Measurements from ENCODE around the gene PPP6R3. TPM values are rescaled to one million over a fixed set of nuclear protein-coding genes. Genes with fewer than 3 reads are reported as not detected.

The PPP6R3 gene
- polyA plus RNA-seq, 1 donor from 2014 or later, result 41.1 TPM

- Mint-ChIP-seq H3K27ac (no peak overlapping the region), H3K27me3 (no peaks in the 10 kb centered on the region), H3K4me3 (no peak overlapping the region), H3K9me3 (no peaks in the 10 kb centered on the region), H3K4me1 (peaks cover 6 to 22% (median 8%) of the 10 kb centered on the region in 3 donors), H3K36me3 (peaks cover 4% of the 10 kb centered on the region)
These were observed 121.3 kb downstream of the PPP6R3 start for GRCh38 chr11:68581901-68582300.

DNA sequence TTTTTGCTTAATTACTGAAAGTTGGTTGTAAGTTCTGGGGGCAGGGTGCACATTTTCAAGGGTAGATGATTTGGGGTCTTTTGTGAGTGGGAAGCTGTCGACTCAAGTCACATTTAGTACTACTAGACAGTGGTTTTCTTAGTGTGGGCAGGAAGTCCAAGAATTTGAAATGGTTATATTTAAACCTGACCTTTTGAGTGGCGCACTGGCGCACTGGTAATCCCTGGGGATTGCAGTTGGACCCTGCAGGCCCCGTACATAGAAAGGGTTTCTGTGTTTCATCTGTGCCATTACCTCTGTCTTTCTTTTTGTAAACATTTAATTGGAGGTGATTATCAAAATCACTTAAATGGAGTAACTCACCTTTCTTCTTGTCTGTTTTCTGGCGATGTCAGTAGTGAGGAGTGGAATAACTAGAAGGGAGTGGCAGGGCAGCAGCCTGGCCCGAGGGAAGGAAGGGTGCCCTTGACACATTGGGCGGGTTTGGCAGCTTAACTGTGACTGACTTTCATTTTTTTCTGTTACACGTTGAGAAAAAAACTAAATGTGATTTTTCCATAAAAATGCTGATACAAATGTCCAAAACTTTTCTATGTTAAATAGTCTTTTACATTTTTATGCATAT, 122.0 kb downstream of the PPP6R3 start:
- H3K27ac Mint-ChIP-seq, result peak overlapping the region in 1 of 3 donors; percentile 22
- H3K27me3 Mint-ChIP-seq, result no peaks in the 10 kb centered on the region
- peaks cover 4% of the 10 kb centered on the region for H3K36me3 Mint-ChIP-seq
- H3K4me3 Mint-ChIP-seq, result no peak overlapping the region
- H3K9me3 Mint-ChIP-seq, result no peaks in the 10 kb centered on the region
- H3K4me1 Mint-ChIP-seq, result peaks cover 6 to 22% (median 8%) of the 10 kb centered on the region in 3 donors

DNA sequence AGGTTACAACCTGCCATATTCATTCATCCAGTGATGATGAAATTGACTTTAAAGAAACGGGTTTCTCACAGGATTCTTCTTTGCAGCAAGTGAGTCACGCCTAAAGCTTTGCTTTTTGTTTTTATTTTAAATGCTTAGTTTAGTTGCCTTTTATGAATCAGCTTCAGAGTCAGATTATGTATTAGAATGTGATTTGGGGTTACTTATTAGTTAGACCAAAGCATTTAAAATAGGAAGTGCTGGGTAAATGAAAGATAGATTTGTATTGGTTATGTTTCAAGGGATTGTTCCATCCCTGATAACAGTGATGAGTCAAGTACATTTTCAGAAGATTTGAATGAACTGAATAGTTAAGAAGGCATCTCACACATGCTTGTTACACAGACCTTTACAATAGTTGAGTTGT, 122.5 kb downstream of the PPP6R3 start:
- H3K9me3 Mint-ChIP-seq, result no peaks in the 10 kb centered on the region
- H3K36me3 Mint-ChIP-seq, result peaks cover 6% of the 10 kb centered on the region
- H3K4me3 Mint-ChIP-seq, result no peak overlapping the region
- H3K4me1 Mint-ChIP-seq, result peaks cover 6 to 22% (median 8%) of the 10 kb centered on the region in 3 donors
- no peaks in the 10 kb centered on the region for H3K27me3 Mint-ChIP-seq
- no peak overlapping the region for H3K27ac Mint-ChIP-seq

- H3K27me3 Mint-ChIP-seq, result no peaks in the 10 kb centered on the region
- no peak overlapping the region for H3K27ac Mint-ChIP-seq
- H3K36me3 Mint-ChIP-seq, result peaks cover 6% of the 10 kb centered on the region
- H3K9me3 Mint-ChIP-seq, result no peaks in the 10 kb centered on the region
- peaks cover 6 to 22% (median 8%) of the 10 kb centered on the region in 3 donors for H3K4me1 Mint-ChIP-seq
- no peak overlapping the region for H3K4me3 Mint-ChIP-seq
These were observed 123.5 kb downstream of the PPP6R3 start for GRCh38 chr11:68584097-68584496.

DNA sequence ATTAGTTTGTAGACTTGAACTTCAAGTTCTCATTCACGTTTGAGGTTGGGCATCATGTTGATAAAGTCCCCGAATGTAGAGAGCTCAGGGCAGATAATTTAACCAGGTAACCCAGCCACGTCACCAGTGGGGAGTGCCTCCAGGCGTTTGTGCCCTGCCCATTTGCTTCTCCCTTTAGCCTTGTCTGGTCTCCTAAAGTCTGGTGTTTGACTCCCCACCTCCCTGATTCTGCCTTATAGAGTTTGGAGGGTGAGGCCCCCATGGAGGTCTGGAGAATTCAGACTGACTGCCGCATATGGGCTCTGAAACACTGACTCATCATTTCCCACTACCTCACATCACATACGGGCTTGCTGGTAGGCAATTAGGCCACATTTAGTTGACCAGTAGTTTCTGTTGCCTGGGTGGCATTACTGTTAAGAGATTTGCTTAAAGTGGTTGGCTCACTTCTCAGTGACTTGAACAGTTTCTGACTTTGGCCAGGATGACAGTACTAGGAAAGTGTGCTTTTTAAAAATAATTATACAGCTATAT, 124.5 kb downstream of the PPP6R3 start:
- Mint-ChIP-seq H3K27ac (no peak overlapping the region), H3K4me3 (no peak overlapping the region), H3K27me3 (no peaks in the 10 kb centered on the region), H3K9me3 (no peaks in the 10 kb centered on the region), H3K4me1 (peaks cover 6 to 22% (median 8%) of the 10 kb centered on the region in 3 donors), H3K36me3 (peaks cover 8% of the 10 kb centered on the region)

DNA sequence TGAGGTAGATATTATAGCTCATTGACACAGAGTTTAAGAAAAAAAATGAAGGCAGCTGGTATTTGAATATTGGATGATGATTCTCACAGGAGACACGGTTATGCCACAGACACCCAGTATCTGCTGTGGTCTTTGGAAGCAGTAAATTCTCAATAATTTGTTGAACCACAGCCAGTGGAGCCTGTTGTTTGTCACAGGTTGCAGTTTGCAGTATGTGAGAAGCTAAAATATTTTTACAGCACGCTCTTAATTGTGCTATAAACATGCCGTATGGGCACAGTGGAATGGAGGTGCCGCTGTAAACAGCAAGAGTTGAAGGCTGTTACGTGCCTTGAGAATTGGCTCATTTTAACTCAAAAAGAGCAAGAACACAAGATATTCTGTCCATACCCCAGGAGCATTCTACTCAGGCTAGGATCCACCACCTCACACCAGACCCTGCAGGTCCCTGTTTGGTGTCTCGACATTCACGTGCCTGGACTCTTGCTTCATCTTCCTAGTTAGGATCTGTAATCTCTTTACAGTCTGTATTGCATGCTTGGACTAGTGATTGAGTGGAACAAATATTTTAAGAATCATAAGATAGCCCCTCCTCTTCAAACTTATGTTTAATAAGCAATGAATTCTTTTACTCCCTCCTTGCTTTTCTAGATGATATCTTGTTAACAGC, 129.1 kb downstream of the PPP6R3 start:
- H3K4me3 Mint-ChIP-seq, result no peak overlapping the region
- peaks cover 10% of the 10 kb centered on the region for H3K36me3 Mint-ChIP-seq
- no peaks in the 10 kb centered on the region for H3K27me3 Mint-ChIP-seq
- H3K27ac Mint-ChIP-seq, result no peak overlapping the region
- no peaks in the 10 kb centered on the region for H3K9me3 Mint-ChIP-seq
- H3K4me1 Mint-ChIP-seq, result no peaks in the 10 kb centered on the region

- H3K4me1 Mint-ChIP-seq, result no peaks in the 10 kb centered on the region
- no peak overlapping the region for H3K27ac Mint-ChIP-seq
- no peak overlapping the region for H3K4me3 Mint-ChIP-seq
These were observed 131.2 kb downstream of the PPP6R3 start for GRCh38 chr11:68591719-68592118.

GRCh38 chr11:68593441-68593840, 132.9 kb downstream of the PPP6R3 start:
- H3K4me1 Mint-ChIP-seq, result no peaks in the 10 kb centered on the region
- no peaks in the 10 kb centered on the region for H3K9me3 Mint-ChIP-seq
- peak overlapping the region in 1 of 3 donors; percentile 17 for H3K27ac Mint-ChIP-seq
- H3K27me3 Mint-ChIP-seq, result no peaks in the 10 kb centered on the region
- no peak overlapping the region for H3K4me3 Mint-ChIP-seq
- peaks cover 14% of the 10 kb centered on the region for H3K36me3 Mint-ChIP-seq

More at GRCh38 chr11:68591719-68592118, 131.2 kb downstream of the PPP6R3 start:
- no peaks in the 10 kb centered on the region for H3K27me3 Mint-ChIP-seq
- no peaks in the 10 kb centered on the region for H3K9me3 Mint-ChIP-seq
- peaks cover 15% of the 10 kb centered on the region for H3K36me3 Mint-ChIP-seq

GRCh38 chr11:68594123-68594522, 133.6 kb downstream of the PPP6R3 start:
- Mint-ChIP-seq H3K4me3 (no peak overlapping the region), H3K27ac (peak overlapping the region in 1 of 3 donors; percentile 17), H3K4me1 (no peaks in the 10 kb centered on the region), H3K36me3 (peaks cover 18% of the 10 kb centered on the region), H3K27me3 (no peaks in the 10 kb centered on the region), H3K9me3 (no peaks in the 10 kb centered on the region)

DNA sequence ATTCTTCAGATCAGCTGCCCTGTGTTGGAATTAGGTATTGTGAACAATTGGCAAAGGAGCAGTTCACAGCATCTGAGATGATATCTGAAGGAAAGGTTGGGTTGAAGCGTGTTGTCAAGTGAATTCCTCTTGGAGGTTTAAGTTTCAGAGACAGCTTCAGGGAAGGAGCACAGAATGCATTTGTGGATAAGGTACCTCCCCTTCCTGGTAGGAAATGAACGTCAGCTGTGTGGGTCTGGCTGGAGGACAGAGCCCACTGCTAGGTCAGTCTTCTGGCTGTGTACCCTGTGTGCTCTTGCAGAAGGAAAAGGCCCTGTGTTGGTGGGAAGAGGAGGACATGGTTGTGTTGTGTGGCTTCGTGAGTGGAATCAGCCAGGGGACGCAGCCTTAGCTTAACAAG, 135.7 kb downstream of the PPP6R3 start:
- H3K9me3 Mint-ChIP-seq, result no peaks in the 10 kb centered on the region
- H3K4me1 Mint-ChIP-seq, result no peaks in the 10 kb centered on the region
- H3K4me3 Mint-ChIP-seq, result no peak overlapping the region
- peaks cover 16% of the 10 kb centered on the region for H3K36me3 Mint-ChIP-seq
- peak overlapping the region in 1 of 3 donors; percentile 51 for H3K27ac Mint-ChIP-seq
- H3K27me3 Mint-ChIP-seq, result no peaks in the 10 kb centered on the region

DNA sequence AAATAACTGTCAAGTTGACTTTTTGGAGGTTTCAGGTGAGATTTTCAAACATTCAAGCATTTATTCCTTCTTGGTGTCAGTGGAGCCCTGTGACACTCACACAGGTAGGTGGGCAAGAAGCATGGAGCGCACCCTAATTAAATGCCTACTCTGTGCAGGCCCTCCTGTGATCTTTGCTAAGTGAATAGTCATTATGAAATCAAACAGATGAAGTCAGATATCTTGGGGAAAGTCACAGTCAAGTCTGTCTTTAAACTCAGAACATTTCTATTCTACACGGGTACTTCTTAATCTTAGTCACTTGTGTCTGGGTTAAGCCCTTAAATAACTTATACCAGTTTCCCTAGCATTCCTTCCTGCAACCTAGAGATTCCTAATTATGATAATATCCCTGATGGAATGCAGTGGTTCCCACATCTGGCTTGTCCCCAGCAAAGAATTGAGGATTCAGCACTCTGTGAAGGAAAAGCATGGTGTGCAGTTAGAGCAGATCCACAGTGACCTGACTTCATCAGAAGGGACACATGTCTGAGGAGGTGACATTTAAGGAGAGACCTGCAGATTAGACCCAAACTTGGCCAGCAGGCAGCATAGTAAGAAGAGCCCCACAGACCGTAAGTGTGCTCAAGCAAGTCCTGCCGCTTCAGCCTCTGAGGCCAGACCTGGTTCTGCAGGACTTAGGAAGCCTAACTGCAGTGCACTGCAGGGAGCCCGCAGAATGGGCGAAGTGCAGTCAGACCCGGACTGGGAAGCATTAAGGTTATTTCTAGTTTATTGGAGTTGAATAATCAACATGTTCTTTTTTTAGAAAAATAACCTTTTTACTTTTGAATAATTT, 138.5 kb downstream of the PPP6R3 start:
- H3K27ac Mint-ChIP-seq, result peak overlapping the region in 1 of 3 donors; percentile 26
- no peak overlapping the region for H3K4me3 Mint-ChIP-seq
- H3K9me3 Mint-ChIP-seq, result no peaks in the 10 kb centered on the region
- H3K4me1 Mint-ChIP-seq, result no peaks in the 10 kb centered on the region
- H3K36me3 Mint-ChIP-seq, result peaks cover 19% of the 10 kb centered on the region
- no peaks in the 10 kb centered on the region for H3K27me3 Mint-ChIP-seq

- no peaks in the 10 kb centered on the region for H3K4me1 Mint-ChIP-seq
- H3K4me3 Mint-ChIP-seq, result no peak overlapping the region
- H3K27me3 Mint-ChIP-seq, result no peaks in the 10 kb centered on the region
- H3K27ac Mint-ChIP-seq, result no peak overlapping the region
- H3K36me3 Mint-ChIP-seq, result peaks cover 18% of the 10 kb centered on the region
- no peaks in the 10 kb centered on the region for H3K9me3 Mint-ChIP-seq
These were observed 140.6 kb downstream of the PPP6R3 start for GRCh38 chr11:68601147-68601546.

DNA sequence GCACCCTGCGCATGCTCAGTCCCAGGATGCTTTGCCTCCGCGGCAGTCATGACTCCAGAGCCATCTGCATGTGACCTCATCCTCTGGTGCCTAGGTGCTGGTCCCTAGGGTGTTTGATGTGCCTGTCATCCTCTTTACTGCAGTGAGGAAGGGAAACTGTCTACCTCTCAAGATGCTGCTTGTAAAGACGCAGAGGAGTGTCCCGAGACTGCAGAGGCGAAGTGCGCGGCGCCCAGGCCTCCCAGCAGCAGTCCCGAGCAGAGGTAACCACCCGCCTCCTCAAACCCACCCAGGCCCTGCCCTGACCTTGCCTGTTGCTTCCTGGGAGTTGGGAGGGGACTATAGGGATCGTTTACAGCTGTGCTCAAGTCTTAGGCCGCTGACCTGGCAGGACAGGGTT, 149.2 kb downstream of the PPP6R3 start:
- H3K4me3 Mint-ChIP-seq, result no peak overlapping the region
- H3K36me3 Mint-ChIP-seq, result peaks cover 17% of the 10 kb centered on the region
- H3K27me3 Mint-ChIP-seq, result no peaks in the 10 kb centered on the region
- peaks cover 0 to 2% (median 0%) of the 10 kb centered on the region in 3 donors for H3K4me1 Mint-ChIP-seq
- no peaks in the 10 kb centered on the region for H3K9me3 Mint-ChIP-seq
- peak overlapping the region in 1 of 3 donors; percentile 46 for H3K27ac Mint-ChIP-seq

DNA sequence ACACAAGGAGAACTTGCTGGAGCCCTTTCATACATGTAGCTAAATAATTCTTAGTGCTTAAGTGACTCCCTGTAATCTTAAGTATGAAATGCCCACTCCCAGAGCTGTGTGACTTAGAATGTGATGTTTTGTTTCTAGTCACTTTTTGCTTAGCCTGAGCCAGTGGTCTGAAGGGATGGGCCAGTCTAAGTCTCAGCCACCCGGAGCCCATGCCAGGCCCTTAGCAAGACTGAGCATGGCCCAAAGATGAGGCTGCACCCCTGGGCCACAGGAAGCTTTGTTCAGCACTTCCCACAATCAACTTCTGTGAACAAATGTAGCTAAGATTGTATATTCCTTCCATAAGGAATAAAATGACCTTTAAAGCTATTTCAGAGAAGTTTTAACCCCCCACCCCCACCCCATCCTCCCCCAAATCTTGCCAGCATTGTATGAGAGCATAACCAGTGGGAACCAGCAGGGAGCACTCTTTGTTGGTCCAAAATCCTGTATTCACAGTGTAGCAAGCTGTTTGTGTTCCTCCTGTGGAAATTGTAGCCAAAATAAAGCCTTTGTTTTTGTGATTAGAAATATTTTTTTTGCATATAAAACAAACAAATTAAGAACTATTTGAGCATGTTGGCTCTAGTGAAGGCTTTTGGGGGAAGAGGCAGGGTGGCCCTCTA, 150.0 kb downstream of the PPP6R3 start:
- H3K4me3 Mint-ChIP-seq, result no peak overlapping the region
- no peak overlapping the region for H3K27ac Mint-ChIP-seq
- H3K27me3 Mint-ChIP-seq, result no peaks in the 10 kb centered on the region
- H3K9me3 Mint-ChIP-seq, result no peaks in the 10 kb centered on the region
- peaks cover 0 to 2% (median 0%) of the 10 kb centered on the region in 3 donors for H3K4me1 Mint-ChIP-seq
- H3K36me3 Mint-ChIP-seq, result peaks cover 16% of the 10 kb centered on the region

Measured in IgD-negative memory B cell (primary cell).